Measurements from ENCODE around the gene DERA.
"Not testable (repeated sequence)": the region's sequence is repeated elsewhere in the genome, so short reads cannot be mapped to it uniquely, and the experiment has no call there.

DERA gene

DNA sequence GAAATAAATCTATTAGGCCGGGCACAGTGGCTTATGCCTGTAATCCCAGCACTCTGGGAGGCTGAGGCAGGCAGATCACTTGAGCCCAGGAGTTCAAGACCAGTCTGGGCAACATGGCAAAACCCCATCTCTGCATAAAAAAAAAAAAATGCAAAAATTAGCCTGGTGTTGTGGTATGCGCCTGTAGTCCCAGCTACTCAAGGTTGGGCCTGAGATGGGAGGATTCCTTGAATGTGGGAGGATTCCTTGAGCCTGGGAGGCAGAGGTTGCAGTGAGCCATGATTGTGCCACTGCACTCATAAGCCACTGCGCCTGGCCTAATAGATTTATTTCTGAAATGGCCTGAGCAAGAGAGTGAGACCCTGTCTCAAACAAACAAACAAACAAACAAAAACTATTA lies 55.9 kb downstream of the DERA start:
- DNase-seq = not testable (repeated sequence)

DNA sequence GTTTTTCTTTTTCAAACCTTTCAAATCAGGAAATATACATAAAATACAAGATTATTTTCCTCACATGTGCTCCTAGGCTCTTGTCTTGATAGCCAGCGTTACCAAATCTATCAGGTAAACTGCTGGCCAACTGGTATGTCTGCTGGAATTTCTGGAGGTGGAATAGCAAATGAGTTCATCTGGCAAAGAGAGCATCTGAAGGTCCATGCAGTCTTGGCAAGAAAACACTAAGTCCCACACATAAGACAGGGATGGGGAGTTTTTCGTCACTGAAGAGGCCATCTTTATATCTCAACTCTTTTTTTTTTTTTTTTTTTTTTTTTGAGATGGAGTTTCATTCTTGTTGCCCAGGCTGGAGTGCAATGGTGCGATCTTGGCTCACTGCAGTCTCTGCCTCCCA lies 60.1 kb downstream of the DERA start:
- DNase-seq = no peak

DNA sequence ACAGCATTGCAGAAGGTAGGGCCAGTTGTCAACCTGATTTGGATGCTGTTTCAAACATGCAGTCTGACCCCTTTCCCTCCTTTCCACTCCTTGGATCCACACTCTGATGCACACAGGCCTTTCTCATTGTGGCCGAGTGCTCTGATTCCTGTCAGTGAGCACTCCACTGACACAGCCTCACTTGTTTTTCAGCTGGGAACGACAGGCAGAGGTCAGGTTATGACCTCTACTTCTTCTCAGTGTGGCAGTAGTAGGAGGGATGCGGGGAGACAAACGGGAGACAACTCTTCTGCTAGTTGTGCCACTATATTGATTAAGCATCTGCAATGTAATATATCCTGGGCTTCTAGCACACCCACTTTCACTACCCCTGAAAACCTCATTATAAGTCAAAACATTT lies 61.8 kb downstream of the DERA start:
- DNase-seq = no peak

DNA sequence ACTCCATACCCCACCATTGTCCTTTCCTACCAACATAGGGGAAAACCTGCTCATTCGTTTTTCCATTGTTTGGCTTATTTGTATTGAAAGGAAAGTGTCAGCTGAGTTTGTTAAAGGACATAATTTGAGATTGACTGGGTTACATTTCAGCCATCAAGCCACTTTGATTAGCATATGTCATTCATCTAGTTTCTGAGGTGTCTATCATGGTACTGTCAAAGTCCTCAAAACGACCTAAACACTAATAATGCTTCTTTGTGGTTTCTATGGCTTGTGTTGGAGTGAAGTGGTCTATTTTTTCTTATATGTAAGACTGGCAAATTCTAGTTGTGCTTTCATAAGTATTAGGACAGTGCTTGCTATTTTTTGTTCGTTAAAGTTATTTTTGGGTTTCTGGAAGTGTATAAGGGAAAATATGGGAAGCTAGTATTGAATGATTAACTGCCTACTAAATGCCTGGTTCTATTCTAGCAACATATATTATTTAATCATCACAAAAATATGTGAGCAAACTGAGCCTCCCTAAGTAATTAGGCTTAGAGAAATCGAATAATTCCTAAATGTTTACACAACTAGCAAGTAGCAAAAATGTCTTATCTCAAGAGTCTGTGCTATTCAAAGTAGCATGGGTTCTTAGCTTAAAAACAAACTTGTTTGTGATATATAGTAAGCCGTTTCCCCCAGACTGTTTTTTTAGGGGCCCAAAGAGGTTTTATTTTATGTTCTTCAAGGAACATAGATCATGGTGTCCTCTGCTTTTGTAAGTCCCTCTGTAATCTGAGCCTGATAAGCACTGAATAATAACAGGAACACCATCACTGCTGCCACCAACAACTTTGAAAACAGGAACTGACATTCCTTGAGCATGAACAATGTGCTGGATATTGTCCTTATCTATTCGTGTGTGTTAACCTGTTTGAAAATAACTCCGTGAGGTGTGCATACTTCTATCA lies 67.1 kb downstream of the DERA start:
- no peak for DNase-seq

DNA sequence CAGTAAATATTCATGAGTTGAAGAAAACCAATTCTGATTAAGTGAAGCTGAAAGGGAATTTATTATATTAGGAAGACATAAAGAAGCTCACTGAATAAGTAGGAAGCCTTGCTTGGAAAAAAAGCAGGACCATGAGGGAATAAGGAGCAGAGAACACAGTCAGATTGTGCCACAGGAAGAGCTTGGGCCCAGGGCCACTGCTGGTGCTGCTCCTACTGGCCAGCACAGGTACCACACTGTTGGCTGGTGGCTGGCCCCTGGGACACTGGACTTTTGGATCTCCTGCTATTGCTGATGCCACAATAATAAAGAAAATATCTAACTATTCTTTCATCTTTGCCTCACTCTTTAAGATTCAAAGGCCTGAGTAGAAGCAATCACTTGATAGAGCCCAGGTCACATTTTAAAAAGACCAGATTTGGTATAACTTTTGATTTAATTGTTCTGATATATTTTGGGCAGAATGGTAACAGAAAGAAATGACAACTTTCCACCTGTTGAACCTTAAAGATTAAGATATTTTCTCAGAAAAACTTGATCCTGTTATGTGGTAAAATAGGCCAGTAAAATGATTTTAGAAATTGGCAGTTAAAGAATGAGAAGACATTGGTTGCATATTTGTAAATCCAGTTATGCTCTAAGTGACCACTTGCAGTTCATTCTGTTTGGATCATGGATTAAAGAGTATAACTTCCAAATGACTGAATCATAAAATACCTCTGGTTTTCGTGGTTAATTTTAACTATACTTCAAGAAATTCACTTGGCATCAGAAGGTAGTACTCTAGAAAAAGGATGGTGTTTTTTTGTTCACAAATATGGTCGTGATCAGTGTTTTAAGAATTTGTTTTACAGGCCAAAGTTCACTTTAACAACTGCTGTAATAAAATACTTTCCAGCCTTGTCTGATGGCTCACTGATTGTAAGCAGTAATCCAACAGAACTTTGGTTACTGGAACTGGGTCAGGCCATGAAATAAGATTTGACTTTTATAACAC lies 68.3 kb downstream of the DERA start:
- no peak for DNase-seq

DNA sequence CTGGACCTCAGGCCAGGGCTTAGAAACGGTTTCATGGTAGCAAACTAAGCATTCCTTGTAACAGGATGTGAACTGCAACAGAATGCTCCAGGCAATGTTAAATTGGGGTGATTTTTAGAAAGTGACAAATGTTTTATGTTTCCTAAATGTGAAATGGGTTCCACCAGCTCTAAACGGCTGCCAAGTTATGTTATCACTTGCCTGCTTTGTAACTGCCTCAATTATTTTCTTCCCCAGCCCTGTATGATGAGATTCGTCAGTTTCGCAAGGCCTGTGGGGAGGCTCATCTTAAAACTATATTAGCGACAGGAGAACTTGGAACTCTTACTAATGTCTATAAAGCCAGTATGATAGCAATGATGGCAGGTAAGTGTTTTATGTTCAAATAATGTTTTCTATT lies 70.9 kb downstream of the DERA start:
- DNase-seq = no peak

DNA sequence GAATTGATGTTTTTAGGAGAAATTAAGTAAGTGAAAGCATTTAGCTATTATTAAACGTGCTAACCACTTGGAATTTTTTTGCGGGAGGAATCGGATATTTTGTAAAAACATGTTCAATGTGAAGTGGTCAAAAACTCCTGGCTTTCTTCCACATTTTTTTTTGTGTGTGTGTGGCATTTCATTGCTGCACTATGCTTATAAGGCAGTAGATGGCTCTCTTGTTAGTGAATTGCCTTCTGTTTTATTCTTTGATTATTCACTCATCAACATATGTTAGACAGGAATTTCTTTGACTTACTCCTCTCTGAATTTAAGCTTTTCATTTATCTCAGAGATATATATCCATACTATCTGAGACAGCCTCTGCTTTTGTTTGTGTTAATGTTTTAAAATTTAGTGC lies 71.3 kb downstream of the DERA start:
- DNase-seq = peak; percentile 32

DNA sequence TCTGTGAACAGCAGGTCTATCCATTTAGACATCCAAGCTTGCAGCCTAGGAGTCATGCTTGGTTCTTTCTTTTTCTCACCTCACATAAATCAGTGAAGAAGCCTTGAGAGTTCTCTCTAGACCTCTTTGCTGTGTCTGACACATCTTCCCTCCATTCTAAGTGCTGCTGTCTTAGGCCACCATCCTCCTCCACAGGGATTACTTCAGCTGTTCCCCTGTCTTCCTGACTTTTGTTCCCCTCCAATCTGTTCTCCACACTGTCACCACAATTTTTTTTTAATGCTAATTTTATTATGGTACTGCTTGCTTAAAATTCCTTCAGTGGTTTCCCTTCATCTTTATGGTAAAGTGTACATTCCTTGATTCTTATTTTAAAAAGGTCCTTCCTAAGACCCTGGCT lies 71.8 kb downstream of the DERA start:
- no peak for DNase-seq

DNA sequence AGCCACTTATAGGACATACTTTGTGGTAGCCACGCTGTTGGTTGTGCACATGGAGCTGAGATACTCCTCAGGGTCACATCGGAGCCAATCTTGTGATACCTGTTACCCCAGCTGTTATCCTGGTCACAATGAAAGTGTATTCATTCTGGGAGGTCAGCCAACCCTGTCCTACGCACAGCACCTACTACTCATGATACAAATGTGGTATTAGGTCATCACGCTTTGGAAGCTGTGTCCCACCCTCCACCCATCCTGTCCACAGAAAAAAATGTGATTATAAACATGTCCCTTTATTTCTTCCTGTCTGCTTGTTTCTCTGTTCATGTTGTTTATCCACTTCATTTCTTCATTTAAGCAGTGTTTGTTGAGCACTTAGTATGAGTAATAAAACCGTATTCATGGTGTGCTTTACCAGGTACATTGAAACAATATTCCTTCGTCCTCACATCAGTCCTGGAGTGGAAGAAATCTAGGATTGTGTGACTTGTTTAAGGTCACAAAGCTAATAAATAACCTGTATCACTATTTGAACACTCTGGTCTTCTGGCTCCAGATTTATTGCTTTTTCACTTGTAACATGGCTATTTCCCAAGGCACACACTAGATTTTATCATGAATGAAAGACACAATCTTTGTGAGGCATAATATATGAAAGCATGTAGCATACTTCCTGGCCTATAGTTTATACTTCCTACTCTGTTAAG lies 73.1 kb downstream of the DERA start:
- peak; percentile 68 for DNase-seq

DNA sequence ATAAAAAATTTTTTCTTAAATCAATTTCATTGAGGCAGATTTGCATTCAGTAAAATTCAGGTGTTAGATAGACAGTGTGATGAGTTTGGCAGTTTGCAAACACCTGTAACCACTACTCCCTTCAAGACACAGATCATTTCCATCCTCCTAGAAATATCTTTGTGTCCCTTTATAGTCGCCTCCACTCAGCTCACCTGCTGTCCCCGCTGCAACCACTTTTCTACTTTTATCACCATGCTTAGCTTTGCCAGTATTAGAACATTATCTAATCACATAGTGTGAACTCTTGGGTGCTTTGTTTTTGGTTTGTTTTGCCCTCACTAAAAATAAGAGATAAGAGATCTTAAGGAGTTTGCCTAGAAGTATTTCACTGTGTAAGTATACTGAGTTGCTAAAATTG lies 73.8 kb downstream of the DERA start:
- no peak for DNase-seq

DNA sequence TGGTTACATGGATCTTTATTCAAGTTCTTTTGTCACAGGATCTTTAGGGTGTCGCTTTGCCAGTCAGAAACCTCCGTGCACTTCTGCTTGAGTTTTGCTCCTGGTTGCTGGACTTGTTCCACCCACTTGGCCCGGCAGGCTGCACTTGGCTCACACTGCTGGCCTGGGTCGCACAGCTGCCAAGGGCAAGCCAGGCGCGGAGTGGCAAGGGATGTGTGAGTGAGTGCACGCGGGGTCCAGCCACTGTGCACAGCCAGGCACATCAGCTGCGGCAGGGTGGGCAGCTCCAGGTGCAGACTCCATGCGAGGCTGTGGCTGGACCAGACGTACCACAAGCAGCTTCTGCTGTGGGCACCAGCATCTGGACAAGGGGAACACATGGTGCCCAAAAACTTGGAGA lies 76.6 kb downstream of the DERA start:
- DNase-seq = no peak

DNA sequence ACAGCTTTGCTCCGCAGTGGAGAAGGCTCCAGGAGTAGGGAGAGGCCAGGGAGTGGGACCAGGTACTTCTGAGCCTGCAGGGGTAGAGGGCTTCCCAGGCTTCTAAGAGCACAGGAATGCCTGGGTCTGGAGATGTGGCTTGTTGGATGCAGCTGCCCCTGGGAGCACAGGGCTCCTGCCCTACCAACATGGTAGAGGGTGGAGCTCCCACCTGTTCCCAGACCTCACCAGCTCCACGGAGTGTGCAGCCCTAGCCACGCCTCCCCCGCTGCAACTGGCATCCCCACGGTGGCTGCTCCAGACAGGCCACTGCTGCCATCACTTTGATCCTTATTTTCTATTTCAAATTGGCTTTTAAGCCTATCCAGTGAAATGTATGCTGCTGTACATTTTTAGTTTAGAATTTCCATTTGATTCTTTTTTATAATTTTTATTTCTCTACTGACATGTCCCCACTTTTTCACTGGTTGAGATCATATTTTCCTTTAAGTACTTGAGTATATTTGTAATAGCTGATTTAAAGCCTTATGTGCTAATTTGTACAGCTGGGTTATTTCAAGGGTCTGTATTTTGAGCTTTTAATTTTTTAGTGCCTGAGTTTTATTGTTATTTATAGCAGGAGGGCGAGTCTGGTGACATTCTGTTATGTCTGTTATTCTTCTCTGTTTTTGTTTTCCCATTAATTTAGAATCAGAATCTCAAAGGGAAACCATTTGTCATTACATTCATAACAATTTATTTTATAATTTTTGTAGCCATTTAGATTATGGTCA lies 78.0 kb downstream of the DERA start:
- DNase-seq = no peak

DNA sequence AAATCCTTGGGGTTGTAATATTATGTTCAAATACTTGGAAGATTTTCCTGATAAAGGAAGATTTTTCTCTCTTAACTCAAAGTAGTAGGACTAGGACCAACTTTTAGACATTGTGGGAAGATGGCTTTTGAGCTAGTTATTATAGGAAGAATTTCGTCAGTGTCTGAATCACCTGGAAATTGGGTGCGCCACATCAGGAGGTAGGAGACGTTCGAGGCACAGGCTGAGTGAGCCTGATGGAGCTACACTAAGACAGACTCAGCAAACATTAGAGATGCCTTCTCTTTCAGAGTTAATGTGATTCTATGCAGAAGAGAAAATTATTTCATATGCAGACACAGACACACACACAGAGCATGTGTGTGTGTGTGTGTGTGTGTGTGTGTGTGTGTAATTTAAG lies 84.7 kb downstream of the DERA start:
- no peak for DNase-seq

DNA sequence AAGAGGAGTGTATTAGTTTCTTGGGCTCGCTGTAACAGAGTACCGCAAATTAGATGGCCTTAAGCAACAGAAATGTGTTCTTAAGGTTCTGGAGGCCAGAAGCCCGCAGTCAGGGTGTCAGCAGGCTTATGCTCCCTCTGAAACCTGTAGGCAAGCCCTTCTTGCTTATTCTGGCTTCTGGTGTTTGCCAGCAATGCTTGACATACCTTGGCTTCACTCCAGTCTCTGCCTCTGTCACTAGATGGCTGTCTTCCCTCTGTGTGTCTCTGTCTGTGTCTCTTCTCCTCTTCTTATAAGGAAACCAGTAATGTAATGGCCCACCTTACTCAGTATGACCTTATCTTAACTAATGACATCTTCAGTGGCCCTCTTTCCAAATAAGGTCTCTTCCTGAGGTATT lies 85.1 kb downstream of the DERA start:
- DNase-seq = no peak

DNA sequence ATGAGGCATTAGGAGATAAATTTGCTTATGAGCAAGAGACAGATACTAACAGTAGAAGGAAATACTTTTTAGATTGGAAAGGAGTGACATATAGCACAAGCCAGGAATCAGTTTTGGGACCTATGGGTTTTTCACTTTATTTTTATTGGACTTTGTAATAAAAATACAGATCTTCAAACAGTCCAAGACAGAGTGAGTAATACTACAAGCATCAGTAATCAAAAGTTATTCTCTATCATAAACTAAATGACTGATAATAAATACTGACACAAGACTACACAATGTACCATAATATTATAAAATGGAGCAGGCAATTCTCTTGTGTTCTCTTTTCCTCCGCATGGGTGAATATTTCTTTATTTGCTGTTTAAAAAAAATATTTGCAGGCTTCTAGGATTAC lies 85.8 kb downstream of the DERA start:
- DNase-seq = no peak

DNA sequence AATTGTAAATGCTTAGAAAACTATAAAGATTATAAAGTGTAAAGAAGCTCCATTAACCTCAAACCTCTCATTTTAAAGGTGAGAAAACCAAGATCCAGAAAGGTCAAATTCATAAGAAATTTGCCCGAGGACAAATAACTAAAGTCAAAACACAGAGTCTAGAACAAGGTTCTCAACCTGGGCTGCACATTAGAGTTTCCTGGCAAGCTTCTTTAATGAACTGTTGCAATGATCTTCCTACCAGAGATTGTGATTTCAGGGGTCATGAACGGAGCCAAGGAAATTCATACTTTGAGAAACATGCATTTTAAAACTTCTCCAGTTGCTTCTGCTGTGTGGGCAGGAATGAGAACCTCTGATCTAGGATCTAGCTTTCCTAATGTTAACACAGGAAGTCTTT lies 86.8 kb downstream of the DERA start:
- no peak for DNase-seq

DNA sequence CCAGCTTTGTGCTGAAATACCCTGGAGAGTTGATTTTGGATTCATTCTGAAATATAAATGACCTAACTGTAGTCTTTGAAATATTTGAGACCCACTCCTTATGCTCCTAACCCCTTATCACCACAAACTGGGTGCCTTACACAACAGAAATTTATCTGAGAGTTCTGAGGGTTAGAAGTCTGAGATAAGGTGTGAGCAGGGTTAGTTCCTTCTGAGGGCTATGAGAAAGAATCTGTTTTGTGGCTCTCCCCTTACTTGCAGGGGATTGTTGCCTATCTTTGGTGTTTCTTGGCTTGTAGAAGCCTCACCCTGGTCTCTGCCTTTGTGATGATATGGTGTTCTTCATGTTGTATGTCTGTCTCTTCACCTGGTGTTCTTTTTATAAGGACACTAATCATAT lies 91.7 kb downstream of the DERA start:
- no peak for DNase-seq

DNA sequence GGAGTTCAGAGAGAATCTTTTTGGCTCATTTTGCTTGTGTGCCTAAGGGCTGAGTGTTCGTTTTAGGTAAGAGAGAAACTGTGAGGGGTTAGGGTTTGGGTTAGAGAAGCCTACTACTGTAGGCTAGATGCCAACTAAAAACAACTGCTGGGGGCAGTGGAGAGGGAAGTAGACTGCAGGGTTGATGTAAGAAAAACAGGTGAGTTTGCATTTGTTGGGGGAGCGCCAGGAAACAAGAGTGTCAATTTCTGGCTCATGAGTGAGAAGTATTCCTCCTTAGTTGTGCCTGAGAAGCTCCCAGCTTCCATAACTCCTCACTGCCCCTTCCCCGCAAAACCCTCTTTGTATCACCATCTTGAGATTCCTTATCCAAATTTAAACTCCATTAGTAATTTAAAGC lies 92.3 kb downstream of the DERA start:
- DNase-seq = no peak

DNA sequence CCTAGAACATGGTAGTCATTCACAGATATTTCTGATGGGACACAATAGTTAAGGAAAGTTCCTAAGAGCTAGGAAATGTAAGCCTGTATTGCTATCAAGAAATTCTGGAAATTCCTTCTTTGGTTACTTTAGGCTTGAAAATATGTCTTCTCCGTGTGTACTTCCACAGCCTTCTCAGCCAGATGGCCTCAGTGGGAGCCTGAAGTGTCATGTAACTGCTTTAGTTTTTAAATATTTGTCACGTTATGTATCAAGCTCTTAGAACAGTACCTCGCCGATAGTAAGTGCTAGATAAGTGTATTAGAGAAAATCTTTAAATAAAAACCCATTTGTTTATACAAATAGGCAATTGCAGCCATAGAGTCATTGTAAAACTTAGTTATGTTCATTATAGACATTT lies 95.6 kb downstream of the DERA start:
- no peak for DNase-seq

DNA sequence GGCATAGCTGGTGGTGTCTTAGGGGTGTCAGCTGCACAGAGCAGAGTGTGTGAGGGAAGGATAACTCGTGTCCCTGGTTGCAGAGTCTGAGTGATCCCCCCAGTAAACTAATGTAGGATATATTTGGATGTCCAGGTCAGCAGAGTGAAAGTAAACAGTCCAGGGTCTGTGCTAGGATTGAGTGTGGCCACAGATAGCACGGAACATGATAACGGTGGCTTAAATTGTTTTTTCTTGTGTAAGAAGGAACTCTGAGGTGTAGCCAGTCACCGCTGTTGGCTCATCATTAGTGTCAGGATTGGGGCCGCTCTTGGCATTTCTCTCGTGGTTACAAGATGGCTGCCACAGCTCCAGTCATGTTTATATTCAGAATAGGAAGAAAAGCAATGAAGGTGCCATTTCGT lies 97.3 kb downstream of the DERA start:
- no peak for DNase-seq

DNA sequence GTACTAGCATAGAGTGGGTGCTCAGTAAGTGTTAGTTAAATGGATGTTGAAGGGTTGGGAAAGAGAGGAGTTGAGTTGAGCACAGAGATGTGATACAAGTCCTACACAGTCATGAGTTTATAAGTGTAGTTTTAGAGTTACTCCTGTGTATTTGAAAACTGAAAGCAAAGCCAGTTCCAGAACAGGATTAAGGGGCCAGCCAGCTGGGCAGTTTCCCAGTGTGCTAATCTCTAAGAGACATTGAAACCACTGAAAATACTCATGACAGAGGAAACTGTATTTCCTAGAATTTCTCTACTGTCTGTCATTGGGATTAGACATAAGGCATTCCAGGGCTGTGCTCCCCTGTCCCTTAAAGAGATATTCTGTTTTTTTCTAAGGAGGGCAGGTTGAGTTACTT lies 101.0 kb downstream of the DERA start:
- no peak for DNase-seq

DNA sequence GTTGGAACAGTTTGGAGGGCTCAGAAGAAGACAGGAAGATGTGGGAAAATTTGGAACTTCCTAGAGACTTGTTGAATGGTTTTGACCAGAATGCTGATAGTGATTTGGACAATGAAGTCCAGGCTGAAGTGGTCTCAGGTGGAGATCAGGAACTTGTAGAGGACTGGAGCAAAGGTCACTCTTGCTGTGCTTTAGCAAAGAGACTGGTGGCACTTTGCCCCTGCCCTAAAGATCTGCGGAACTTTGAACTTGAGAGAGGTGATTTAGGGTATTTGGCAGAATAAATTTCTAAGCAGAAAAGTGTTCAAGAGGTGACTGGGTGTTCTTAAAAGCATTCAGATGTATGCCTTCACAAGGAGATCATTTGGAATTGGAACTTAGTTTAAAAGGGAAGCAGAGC lies 102.6 kb downstream of the DERA start:
- DNase-seq = not testable (repeated sequence)
